ENCODE data around the gene MLKL.

Gene MLKL

DNA sequence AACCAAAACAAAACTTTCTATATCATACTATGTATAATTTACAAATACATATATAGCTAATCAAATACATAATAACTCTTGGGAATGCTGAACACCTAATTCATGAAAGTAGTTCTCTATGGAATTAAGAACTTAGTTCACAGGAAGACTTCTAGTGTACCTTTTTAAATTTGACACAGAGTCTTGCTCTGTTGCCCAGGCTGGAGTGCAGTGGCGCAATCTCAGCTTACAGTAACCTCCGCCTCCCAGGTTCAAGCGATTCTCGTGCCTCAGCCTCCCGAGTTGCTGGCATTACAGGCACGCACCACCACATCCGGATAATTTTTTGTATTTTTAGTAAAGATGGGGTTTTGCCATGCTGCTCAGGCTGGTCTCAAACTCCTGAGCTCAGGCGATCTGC, 58.7 kb downstream of the MLKL start:
- no peak for DNase-seq

GRCh38 chr16:74637742-74638453, 62.8 kb downstream of the MLKL start:
- no peak for DNase-seq

DNA sequence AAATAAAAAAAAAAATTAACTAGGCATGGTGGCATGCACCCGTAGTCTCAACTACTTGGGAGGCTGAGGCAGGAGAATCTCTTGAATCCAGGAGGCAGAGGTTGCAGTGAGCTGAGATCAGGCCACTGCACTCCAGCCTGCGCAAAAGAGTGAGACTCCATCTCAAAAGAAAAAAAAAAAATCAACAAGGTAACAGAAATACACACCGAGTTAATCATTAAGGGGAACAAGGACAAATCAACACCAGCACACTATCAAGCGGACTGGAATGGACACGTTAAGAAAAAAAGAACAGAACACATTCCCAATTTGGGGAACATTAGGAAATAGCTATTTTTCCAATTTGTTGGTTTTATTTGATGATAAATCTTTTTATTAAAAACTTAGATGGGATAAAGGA, 65.4 kb downstream of the MLKL start:
- no peak for DNase-seq

GRCh38 chr16:74633686-74634085, 67.0 kb downstream of the MLKL start:
- no peak for DNase-seq

- DNase-seq, result no peak
Measured at GRCh38 chr16:74627506-74628220, 73.0 kb downstream of the MLKL start.

DNA sequence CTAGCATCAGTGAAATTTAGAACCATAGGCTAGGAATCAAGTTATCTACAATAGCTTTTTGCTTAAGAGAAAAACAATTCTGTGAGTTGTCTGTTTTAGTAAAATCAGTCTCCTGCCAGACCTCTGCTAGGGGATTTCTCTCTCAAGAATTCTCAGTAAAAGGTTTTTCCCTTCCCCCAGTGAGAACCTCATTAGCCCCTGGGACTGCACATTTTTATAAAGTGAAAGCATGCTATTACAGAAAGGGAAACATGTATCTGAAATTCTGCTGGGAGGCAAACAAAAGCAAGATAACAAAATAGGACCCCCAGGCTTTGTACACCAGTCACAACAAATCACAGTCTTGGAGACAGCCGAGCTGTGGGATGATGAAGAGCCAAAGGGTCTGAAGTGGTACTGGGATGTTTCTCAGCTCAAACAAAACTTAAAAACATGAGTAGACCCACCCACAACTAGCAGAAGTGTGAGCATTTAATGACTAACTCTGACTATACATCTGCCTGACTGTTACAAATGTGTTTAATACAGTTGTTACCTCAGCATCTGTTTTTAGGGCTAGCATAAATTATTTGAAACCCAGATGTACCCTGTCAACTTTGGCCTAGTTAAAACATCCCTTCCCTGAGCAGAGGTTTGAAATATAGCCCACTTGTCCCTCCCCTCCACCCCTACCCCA, 73.8 kb downstream of the MLKL start:
- DNase-seq, result no peak

DNA sequence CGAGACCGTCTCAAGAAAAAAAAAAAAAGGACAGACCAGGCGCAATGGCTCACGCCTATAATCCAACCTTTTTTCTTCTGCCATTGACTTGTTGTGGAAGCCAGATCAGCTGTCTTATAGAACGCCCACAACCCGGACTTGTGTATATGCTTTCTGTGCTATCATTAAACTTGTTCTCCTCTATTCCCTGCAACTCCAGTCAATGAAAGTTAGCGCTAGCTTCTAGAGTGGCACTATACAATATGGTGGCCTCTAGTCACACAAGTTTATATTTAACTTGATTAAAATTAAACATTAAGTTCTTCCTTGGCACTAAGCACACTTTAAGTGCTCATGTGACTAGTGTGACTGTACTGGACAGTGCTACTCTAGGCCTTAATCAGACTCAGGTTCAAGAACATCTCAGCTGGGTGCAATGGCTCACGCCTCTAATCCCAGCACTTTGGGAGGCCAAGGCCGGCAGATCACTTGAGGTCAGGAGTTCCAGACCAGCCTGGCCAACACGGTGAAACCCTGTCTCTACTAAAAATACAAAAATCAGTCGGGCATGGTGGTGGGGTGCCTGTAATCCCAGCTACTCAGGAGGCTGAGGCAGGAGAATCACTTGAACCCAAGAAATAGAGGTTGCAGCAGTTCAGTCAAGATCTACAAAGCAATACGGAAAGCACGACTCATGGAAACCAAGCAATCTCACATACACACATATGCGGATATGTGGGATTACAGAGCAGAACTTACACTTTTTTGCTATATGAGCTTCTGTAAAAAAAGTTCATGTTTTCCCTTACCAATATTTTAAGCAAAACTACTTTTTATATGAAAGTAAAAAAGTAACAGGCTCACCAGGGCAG, 74.9 kb downstream of the MLKL start:
- DNase-seq, result no peak

DNA sequence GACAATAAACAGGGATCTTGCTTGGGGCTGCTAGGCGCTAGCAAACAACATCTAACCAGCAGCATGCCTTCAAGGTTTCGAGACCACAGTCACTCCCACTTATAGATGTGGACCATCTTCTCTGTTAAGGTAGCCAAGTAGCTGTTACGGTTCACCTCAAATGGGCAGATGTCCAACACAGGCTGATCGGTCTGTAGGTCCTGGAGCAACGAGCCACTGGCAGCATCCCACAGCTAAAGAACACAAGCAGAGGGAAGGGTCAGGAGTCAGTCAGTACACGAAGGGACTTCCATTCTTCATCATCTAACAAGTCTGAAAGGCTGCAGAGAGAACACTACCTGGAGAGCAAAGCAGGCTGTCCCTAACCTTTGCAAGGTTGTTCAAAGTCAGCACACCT, 76.8 kb downstream of the MLKL start:
- DNase-seq, result no peak

DNA sequence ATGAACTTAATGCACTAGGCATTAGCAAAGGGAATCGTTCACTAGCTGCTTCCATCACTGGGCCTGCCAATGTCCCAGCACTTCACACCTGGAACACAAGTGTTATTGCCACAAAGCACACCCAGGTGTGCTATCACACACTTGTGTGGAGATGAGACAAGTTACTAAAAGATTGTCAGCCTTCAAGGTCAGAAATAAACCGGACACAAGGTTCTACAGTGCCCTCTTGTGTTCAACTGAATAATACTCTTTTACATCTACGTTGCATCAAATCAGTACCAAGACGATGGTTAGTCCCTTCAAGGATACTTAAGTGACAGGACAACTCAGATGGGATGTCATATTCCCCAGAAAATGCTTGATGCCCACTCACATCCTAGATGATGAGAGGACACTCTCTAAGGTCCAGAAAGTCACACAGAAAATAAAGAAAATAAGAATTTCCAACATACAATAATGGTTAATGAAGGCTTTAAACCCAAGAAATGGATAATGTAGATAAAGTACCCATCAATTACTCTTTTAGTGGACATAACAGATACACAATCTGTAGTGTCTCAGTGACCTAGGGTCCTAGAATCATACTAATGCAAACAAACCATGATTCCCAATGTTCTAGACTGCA, 77.3 kb downstream of the MLKL start:
- no peak for DNase-seq

- no peak for DNase-seq
Measured at GRCh38 chr16:74622005-74622404, 78.7 kb downstream of the MLKL start.

Measured in activated CD4-positive, CD25-positive, alpha-beta regulatory T cell (primary cell).